Suppressor macrophage (primary cell): ENCODE measurements around the gene XIRP1.
"Not testable (repeated sequence)": the region's sequence is repeated elsewhere in the genome, so short reads cannot be mapped to it uniquely, and the experiment has no call there.

Experiments
- DNase-seq, 4 experiments: peaks; one replicate each; pipeline ENCODE4 v3.0.0-alpha.2; 2020 to 2022
- total RNA-seq, 17 experiments: gene quantifications; one replicate each; lab custom pipeline; 2026; ENCODE audit warnings: mixed read lengths in 6 of 17, inconsistent platforms in 3 of 17; lab: John Stamatoyannopoulos, UW

Gene XIRP1
- total RNA-seq: 0 to 38.4 (median 2.2) reads per million in 17 experiments

DNA sequence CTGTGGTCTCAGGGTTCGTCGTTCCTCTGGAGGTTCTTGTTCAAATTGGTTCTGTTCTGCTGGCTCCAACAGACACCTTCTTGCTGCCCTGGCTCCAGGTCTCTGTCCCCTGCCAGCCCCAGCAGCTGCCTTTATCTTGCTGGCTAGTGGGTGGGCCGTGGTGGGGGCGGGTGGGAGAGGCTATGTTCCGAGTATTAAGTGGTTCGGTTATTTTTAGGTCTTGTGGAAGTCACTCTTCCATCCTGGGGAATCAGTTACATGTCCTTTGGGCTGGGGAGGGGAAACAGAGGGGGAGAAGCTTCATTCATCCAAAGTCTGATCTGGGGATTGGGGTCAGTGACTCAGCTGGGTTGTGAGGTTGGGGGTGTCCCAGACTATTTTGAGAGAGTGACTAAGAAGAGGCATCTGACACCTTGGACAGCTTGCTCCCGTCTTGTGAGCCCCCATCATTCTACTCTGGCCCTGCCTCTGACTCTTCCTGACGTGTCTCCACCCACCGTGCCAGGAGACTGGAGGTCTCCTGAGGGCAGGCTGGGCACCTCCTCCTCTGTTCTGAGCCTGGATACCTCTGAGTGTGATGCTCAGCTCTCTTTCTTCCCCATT, at the start of gene XIRP1:
XIRP1 (minus strand) TSS at position 106 of the 603 bp plus-strand sequence. CDS start 3,150 bp downstream, outside the sequence.
- no peak for DNase-seq

DNA sequence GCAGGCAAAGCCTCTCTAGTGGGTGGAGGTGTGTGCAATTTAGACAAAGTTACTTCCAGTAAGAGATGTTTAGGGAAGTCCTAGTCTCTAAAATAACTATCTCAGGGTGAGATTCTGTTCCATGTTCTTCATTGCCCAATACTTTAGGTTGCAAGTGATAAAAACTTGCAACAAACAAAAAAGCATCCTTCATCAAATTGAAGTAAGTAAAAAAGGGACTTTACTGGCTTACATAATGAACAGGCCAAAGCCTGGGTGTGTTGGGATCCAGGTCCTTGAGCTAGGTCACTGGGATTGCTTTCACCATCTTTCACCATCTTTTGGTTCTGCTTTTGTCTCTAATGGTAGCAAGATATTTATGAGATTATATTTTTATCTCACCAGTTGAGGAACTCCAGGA, 49.2 kb upstream of the XIRP1 start:
- peak; percentile 30 to 70 (median 55) for DNase-seq

- no peak for DNase-seq
Measured at GRCh38 chr3:39237027-39237426, 44.6 kb upstream of the XIRP1 start.

- DNase-seq: no peak
Measured at GRCh38 chr3:39234651-39235050, 42.3 kb upstream of the XIRP1 start.

DNA sequence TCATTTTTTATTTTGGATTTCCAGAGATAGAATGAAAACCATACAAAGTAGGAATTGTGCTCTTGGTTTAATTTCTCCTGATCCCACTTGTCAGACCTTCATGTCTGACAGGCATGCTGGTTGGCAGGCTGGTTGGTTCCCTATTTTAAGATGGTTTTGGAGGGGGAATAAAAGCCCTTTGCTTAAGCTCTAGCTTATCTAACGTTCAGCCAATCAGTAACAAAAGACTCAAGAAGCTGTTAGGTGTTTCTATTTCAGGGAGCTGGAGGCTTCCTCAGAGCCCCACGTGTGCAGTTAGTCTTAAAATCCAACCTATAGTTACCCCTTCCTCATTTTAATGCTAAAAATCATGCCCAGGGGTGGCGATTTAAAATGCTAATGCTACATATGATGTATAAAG, 40.5 kb upstream of the XIRP1 start:
- DNase-seq: no peak

DNA sequence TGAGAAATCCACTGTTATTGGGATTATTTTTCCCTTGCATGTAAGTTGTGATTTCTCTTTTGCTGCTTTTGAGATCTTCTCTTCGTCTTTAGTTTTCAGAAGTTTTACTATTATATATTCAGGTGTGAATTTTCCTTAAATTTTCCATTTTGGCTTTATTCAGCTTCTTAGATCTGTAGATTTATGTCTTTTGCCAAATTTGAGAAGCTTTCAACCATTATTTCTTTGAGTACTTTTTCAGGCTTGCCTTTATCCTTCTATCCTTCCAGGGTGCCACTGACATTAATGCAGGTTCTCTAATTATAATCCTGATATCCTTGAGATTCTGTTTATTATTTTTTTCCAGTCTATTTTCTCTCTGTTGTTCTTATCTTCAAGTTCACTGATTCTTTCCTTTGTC, 38.1 kb upstream of the XIRP1 start:
- no peak for DNase-seq

DNA sequence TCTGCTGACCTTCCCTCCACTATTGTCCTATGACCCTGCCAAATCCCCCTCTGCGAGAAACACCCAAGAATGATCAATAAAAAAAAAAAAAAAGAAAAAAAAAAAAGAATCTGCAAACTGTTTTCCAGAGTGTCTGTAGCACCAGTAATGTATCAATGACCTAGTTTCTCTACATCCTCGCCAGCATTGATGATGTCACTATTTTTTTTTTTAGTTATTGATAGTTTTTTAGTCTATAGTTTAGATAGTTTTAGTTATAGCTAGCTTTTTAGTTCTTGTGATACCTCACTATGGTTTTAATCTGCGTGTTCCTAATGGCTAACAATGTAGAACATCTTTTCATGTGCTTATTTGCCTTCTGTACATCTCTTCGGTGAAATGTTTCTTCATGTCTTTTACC, 36.1 kb upstream of the XIRP1 start:
- no peak for DNase-seq

DNA sequence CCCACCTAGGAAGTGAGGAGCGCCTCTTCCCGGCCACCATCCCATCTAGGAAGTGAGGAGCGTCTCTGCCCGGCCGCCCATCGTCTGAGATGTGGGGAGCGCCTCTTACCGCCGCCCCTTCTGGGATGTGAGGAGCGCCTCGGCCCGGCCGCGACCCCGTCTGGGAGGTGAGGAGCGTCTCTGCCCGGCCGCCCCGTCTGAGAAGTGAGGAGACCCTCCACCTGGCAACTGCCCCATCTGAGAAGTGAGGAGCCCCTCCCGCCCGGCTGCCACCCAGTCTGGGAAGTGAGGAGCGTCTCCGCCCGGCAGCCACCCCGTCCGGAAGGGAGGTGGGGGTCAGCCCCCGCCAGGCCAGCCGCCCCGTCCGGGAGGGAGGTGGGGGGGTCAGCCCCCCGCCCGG, 35.2 kb upstream of the XIRP1 start:
- not testable (repeated sequence) for DNase-seq

DNA sequence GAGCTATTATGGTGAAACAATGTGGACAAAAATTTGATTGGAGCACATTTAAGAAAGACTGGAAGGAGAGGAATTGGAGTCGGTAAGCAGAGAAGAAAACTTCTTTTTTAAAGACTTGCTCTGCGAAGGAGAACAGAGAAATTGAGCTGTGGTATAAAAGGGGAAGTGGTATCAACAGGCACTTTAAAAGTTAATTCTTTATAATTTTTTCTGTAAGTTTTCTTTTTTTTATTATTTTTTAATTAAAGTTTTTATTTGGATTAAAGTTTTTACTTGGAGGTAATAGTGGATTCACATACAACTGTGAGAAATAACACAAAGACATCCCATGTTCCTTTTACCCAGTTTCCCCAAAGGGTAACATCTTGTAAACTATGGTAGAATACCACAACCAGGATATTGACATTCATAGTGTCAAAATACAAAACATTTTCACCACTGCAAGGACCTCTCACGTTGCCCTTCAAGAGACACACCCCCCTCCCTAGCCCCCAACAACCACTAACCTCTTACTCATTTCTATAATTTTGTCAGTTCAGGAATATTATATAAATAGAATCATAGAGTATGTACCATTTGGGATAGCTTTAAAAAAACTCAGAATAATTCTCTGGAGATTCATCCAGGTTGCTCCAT, 33.8 kb upstream of the XIRP1 start:
- DNase-seq: peak in 2 of 4 experiments; percentile 26 to 39

DNA sequence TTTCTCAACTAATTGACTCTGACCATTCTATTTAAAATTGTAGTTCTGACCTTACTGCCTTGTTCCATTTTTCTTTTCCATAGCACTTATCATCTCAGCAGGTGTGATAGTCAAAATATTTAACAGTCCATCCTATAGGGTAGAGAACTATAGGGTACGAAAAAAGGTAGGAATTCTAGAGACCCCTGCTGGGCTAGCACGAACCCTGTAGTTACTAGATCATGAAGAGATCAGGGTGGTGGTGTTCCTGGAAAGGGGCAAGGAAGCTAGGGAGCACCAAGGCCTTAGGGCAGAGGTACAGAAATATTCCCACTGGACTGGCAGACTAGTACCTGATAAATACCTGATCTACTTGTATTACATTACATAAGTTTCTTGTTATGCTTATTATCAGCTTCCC, 31.9 kb upstream of the XIRP1 start:
- no peak for DNase-seq

DNA sequence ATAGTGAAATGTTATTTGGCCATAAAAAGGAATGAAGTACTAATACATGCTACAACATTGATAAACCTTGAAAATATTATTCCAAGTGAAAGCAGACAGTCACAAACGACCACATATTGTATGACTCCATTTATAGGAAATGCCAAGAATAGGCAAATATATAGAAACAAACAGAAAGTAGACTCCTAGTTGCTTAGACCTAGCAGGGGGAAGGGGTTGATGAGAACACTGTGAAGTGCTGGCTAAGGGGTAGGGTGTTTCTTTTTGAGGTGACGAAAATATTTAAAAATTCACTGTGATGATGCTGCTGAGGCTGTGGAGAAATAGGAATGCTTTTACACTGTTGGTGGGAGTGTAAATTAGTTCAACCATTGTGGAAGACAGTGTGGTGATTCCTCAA, 30.5 kb upstream of the XIRP1 start:
- no peak for DNase-seq

DNA sequence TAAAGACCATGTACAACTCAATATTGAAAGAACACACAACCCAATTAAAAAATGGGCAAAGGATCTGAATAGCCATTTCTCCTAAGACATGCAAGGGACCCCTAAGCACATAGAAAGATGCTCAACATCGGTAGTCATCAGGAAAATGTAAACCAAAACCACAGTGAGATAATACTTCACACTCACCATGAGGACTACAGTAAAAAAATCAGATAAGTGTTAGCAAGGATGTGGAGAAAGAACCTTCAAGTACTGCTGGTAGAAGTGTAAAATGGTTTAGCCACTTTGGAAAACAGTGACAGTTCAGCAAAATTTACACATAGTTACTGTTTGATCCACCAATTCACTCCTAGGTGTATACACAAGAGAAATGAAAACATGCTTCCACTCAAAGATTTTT, 30.1 kb upstream of the XIRP1 start:
- no peak for DNase-seq

- no peak for DNase-seq
Measured at GRCh38 chr3:39221141-39221530, 28.7 kb upstream of the XIRP1 start.

DNA sequence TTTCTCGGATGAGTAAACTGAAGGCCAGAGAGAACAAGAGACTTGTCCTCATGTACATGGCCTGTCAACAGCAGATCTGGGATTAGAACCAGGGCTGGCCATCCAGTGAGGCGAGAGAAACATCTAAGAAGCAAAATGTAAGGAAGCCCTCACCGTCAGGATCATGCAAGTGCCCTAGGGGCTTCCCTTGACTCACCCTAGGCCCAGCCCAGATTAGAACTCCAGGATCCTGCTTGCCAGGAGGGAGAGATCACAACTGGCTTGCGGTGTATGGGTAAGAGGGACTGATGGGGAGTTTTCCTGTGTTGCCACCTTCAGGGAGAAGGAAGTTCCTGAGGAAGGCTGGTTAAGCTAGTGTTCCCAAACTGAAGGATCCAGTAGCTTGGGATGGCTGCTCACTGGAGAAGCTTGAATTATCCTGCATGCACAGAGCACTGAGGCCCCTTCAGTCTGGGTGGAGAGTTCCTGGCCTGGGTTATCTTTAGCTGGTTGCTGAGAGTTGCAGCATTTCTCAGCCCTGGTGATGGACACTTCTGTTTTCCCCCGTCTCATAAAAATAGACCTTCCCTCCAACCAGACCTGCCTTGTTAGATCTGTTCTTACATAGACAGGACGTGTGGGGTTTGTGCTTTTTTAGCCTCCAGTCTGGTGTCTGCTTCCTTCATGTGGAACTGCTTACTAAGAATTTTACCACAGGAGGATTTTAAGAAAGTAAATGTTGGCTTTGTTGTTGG, 28.2 kb upstream of the XIRP1 start:
- peak in 2 of 4 experiments; percentile 17 to 27 for DNase-seq

- DNase-seq: no peak
Measured at GRCh38 chr3:39219702-39220101, 27.3 kb upstream of the XIRP1 start.

DNA sequence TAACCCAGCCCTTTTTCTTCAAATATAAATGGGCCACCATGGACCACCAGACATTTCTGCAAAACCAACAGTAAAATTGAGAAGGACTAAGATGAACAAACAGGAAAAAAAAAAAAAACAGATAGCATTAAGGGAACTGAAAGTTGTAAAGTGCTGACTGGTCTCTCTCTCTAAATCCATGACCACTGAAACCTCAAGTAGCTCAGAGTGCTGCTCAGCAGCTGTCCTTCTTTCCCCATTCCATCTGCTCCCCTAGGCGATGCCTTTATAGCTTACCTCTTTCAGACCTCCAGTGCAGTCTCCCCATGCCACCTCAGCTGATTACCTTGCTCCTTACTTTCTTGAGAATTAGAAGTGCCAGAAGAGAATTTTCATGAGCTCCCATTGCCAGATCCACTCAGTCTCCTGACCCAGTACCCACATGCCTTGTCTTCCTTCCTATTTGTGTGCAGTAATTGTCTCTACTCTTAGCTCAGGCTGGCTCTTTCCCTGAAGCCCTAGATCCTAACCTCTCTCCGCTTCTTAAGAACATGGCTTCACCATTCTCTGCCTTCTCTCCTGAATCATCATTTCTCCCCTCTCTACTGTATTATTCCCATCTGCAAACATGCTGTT, 23.9 kb upstream of the XIRP1 start:
- DNase-seq: peak; percentile 51 to 85 (median 78)

- DNase-seq: no peak
Measured at GRCh38 chr3:39213613-39214012, 21.2 kb upstream of the XIRP1 start.

DNA sequence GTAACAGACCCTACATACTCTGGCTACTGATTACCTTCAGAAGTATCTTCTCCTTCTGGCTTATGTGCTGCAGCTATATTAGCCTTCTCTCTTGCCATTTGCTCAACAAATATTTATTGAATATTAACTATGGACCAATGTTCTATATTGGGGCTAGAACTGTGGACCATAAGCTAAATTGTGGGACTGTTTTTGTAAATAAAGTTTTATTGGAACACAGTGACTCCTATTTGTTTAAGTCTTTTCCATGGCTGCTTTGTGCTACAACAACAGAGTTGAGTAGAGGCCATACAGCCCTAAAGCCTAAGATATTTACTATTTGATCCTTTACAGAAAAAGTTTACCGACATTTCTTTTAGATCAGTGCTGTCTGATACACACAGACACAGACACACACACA, 20.3 kb upstream of the XIRP1 start:
- no peak for DNase-seq

DNA sequence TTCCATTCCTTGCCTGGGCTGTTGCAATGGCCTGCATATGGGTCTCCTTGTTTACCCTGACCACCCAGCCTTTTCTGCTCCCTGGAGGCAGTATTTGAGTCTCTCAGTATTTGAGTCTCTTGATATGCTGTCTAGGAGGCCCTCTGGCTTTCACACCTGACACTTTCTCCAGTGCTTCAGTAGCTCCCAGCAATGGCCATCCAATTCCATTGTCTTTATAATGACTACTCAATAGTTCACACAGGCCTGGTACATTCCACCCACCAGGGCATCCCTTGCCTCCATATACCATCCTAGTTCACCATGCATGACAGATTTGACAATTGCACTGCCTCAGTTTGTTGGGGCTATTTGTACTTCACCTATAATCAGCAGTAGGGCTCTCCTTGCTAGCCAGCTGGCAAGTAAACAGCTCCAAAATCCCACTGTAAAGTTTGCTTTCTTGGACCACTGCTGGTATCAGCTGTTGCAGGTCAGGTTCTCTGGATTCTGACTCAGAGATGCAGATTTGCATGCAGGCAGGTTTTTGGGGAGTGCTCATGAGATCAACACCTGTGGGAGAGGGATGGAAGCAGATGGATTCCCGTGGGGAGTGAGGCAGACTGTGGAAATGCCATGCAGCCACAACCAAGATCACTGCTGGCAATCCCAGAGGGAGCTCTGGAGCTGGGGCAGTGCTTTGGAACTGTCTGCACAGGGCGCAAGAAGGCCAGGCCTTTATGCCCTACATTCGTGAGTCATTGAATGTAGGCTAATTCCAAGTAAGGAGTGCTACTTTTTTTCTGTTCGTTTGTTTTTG, 19.1 kb upstream of the XIRP1 start:
- DNase-seq: no peak

DNA sequence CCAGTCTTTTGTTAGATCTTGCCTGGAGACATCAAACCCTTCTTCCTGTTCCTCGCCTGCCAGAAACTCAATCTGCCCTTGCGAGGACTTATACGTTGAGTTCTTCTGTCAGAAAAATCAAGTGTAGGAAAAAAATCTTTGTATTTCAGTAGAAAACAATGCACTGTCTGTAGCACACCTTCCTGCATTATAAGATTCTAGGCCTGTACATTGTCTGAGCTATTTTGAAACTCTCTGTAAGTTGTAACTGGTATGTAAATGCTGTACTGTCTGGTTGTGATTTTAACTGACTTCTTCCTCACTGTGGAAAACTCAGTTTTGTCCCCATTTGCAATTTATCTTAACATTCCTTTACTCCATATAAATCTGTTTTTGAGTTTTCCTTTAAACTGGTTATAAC, 17.7 kb upstream of the XIRP1 start:
- no peak for DNase-seq

- DNase-seq: no peak
Measured at GRCh38 chr3:39209329-39209970, 17.1 kb upstream of the XIRP1 start.

DNA sequence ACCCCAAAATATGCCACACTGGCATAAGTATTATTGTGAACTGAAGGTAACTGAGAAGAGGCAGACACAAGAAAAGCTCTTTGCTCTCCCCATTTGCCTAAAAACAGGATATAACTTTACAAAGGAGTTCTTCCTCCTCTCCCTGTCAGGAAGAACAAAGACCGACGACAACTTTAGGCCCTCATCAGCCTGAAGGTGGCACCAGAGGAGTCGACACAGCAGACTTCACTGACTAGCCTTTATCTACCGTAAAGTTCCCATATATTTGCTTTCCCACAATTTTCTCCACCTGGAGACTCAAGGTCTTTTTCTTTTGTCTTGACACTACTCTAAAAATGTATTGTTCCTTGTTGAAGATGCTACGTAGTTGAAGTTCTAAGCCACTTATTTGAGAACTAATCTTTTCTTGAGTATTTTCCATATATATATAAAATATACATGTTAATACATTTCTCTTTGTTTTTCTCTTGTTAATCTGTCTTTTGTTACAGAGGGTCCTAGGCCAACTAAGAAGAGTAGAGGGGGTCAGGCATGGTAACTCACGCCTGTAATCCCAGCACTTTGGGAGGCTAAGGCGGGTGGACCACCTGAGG, 16.2 kb upstream of the XIRP1 start:
- DNase-seq: peak; percentile 62 to 84 (median 80)
